Lung (tissue), 12 donors: Measurements from ENCODE around the gene AOAH. TPM values are rescaled to one million over a fixed set of nuclear protein-coding genes. Genes with fewer than 3 reads are reported as not detected.
A peak's percentile ranks its signal among the peaks of the same experiment; 100 is the strongest.

ENCODE experiments used
- ATAC-seq: fragments of 200-7000 bp; cut with Tn5 transposase; one replicate; pipeline ENCODE4 v1.9.1; 2020; ENCODE audit warnings: moderate number of reproducible peaks; ENCODE audit not compliant: insufficient read depth, low FRiP score
- DNase-seq, 3 donors: peaks; one replicate each; pipeline ENCODE4 v3.0.0-alpha.2; 2013 to 2017
- H3K27ac ChIP-seq, 2 donors: one replicate each; pipeline ENCODE4 v1.5.1; 2013; ENCODE audit warnings: mild to moderate bottlenecking in 2 of 2, moderate library complexity in 2 of 2, control low read depth in 1 of 2, inconsistent platforms in 1 of 2, low read depth in 1 of 2, low read length in 1 of 2
- H3K27me3 ChIP-seq, 3 donors: one replicate each; pipeline ENCODE4 v1.5.1; 2013; ENCODE audit warnings: low read length in 2 of 3; ENCODE audit not compliant: control insufficient read depth in 3 of 3, insufficient read depth in 3 of 3
- H3K36me3 ChIP-seq, 4 donors: one replicate each; pipeline ENCODE4 v1.5.1; 2013; ENCODE audit warnings: low read length in 4 of 4, mild to moderate bottlenecking in 1 of 4, moderate library complexity in 1 of 4; ENCODE audit not compliant: control insufficient read depth in 4 of 4, insufficient read depth in 4 of 4
- H3K4me1 ChIP-seq, 5 donors: one replicate each; pipeline ENCODE4 v1.5.1; 2013; ENCODE audit warnings: low read length in 5 of 5, mild to moderate bottlenecking in 2 of 5, moderate library complexity in 1 of 5; ENCODE audit not compliant: control insufficient read depth in 5 of 5, insufficient read depth in 5 of 5
- H3K4me3 ChIP-seq: one replicate; pipeline ENCODE4 v1.5.1; 2013; ENCODE audit warnings: mild to moderate bottlenecking, control low read depth, moderate library complexity
- H3K9ac ChIP-seq, 2 donors: one replicate each; pipeline ENCODE4 v1.5.1; 2013; ENCODE audit warnings: low read length in 2 of 2, control low read depth in 1 of 2; ENCODE audit not compliant: insufficient read depth in 1 of 2
- H3K9me3 ChIP-seq, 4 donors: one replicate each; pipeline ENCODE4 v1.5.1; 2013; ENCODE audit warnings: low read length in 3 of 4, mild to moderate bottlenecking in 1 of 4, moderate library complexity in 1 of 4; ENCODE audit not compliant: control insufficient read depth in 4 of 4, insufficient read depth in 3 of 4
- WGBS, 2 donors: extraction: QIAGEN DNeasy Blood & Tissue Kit; methylation state at CpG; one replicate each; pipeline ENCODE4 v1.1.7; 2013; 5-methylcytosine and 5-hydroxymethylcytosine counted together
- polyA plus RNA-seq, 2 donors: library from polyadenylated mRNA; stranded (reverse); fragments of 200-250 nt; gene quantifications; one replicate each; pipeline ENCODE4 v1.2.1, GENCODE V29; 2013
- total RNA-seq, 2 donors: library from RNA; depleted of rRNA in 1 of 2; stranded (reverse); fragments of >200 nt in 1 of 2; gene quantifications; one replicate each; pipeline ENCODE4 v1.2.1, GENCODE V29; 2014 to 2021
- TF ChIP-seq, protein P1 (sequence below): IDR thresholded peaks from 2 replicates; pipeline ENCODE4 v1.5.1; 2012; ENCODE audit warnings: mild to moderate bottlenecking; ENCODE audit errors: control extremely low read depth, extremely low read depth
- donor health status: control.
- donor health status: control.
- donor health status: Bipolar disorder and iron deficiency.
- donor health status: healthy.
- donor health status: DM: yes; HTN: yes; CAD: no.

The AOAH gene
- total and polyA plus RNA-seq, 4 donors, result 4.7 to 36.4 (median 29.0) TPM

GRCh38 chr7:36513393-36513792 lies 210.9 kb downstream of the AOAH start:
- H3K36me3 ChIP-seq, result no peaks in the 10 kb centered on the region
- DNase-seq (no peak), ATAC-seq (no peak)
- no peaks in the 10 kb centered on the region for H3K27me3 ChIP-seq
- H3K27ac ChIP-seq, result no peak overlapping the region
- WGBS, 2 donors, result 83 to 94% methylated on average over 10 of the region's 10 CpGs
- TF ChIP-seq, protein P1, sequence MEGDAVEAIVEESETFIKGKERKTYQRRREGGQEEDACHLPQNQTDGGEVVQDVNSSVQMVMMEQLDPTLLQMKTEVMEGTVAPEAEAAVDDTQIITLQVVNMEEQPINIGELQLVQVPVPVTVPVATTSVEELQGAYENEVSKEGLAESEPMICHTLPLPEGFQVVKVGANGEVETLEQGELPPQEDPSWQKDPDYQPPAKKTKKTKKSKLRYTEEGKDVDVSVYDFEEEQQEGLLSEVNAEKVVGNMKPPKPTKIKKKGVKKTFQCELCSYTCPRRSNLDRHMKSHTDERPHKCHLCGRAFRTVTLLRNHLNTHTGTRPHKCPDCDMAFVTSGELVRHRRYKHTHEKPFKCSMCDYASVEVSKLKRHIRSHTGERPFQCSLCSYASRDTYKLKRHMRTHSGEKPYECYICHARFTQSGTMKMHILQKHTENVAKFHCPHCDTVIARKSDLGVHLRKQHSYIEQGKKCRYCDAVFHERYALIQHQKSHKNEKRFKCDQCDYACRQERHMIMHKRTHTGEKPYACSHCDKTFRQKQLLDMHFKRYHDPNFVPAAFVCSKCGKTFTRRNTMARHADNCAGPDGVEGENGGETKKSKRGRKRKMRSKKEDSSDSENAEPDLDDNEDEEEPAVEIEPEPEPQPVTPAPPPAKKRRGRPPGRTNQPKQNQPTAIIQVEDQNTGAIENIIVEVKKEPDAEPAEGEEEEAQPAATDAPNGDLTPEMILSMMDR, result no peak
- H3K4me1 ChIP-seq, result peaks cover 0 to 4% (median 0%) of the 10 kb centered on the region in 5 donors
- H3K9me3 ChIP-seq, result peaks cover 0 to 4% (median 0%) of the 10 kb centered on the region in 4 donors
- no peak overlapping the region for H3K4me3 ChIP-seq
- no peak overlapping the region for H3K9ac ChIP-seq

DNA sequence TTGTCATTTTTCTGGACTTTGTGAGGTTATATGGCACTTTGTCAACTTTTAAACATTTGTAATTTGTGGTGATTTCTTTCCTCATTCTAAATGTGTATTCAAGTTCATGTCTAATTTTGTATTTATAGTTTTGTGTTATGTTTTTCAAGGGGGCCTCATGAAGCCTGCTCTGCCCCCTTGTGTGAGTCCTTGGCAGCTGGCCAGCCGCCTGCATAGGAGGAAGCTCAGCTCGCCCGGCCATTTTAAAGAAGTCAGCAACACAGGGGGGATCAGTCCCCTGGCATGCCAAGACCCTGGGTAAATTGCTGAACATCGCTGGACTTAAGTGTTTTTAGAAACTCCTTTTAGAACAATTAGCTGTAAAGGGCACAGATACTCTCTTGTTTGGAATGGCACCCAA lies 211.7 kb downstream of the AOAH start:
- H3K4me1 ChIP-seq, result peaks cover 0 to 4% (median 0%) of the 10 kb centered on the region in 5 donors
- TF ChIP-seq, protein P1, result no peak
- H3K36me3 ChIP-seq, result no peaks in the 10 kb centered on the region
- DNase-seq (peak; percentile 52 to 62 (median 57)), ATAC-seq (no peak)
- H3K9me3 ChIP-seq, result peaks cover 0 to 4% (median 0%) of the 10 kb centered on the region in 4 donors
- H3K27me3 ChIP-seq, result no peaks in the 10 kb centered on the region
- H3K9ac ChIP-seq, result no peak overlapping the region
- H3K27ac ChIP-seq, result no peak overlapping the region
- WGBS, 2 donors, result 59 to 67% methylated on average over 4 of the region's 4 CpGs
- H3K4me3 ChIP-seq, result no peak overlapping the region

DNA sequence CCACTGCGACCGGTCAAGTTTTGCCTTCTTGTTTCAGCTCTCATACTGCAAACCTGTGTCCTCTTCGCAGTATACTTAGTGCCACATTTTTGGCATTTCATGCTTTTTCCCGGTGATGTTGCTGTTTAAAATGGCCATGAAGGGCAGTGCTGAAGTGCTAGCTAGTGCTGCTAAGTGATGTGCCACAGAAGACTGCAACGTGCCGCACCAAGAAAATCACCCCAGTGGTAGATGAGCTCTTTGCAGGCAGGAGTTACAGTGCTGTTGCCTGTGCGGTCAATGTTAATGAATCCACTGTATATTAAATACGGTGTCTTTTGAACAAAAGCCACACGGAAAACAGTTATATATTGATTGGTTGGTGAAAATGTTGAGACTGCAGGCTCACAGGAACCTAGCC lies 214.3 kb downstream of the AOAH start:
- Histone ChIP-seq H3K4me1 (no peaks in the 10 kb centered on the region), H3K27me3 (no peaks in the 10 kb centered on the region), H3K9ac (no peak overlapping the region), H3K36me3 (no peaks in the 10 kb centered on the region), H3K9me3 (peaks cover 0 to 2% (median 0%) of the 10 kb centered on the region in 4 donors), H3K4me3 (no peak overlapping the region), H3K27ac (no peak overlapping the region)
- TF ChIP-seq, protein P1, result no peak
- WGBS, 2 donors, result 86 to 95% methylated on average over 9 of the region's 9 CpGs
- DNase-seq (no peak), ATAC-seq (no peak)
